H1 (cell line): ENCODE measurements around the gene RPS6KA5. TPM values are rescaled to one million over a fixed set of nuclear protein-coding genes. Genes with fewer than 3 reads are reported as not detected.

Experiments used
- CTCF ChIA-PET: fragments of 300-600 bp; sonication (Branson Sonifier 250); formaldehyde crosslinking; loops from one replicate; lab custom pipeline; 2021; ENCODE audit not compliant: partially characterized antibody; lab: Charles Lee
- POLR2A ChIA-PET: fragments of 300-600 bp; sonication (Branson Sonifier 250); formaldehyde crosslinking; loops from one replicate; lab custom pipeline; 2021; ENCODE audit warnings: inconsistent platforms; ENCODE audit not compliant: partially characterized antibody; lab: Charles Lee
- DNase-seq, 2 experiments: peaks; one replicate each; pipeline versions ENCODE4 v3.0.0 to v3.0.0-alpha.2; 2010 to 2022; ENCODE audit warnings: low spot score in 2 of 2, low read depth in 1 of 2, mixed read lengths in 1 of 2
- FAIRE-seq: peaks from 2 replicates; lab custom pipeline; 2011; peaks lifted over from hg19 to GRCh38; lab: Jason Lieb, UNC
- H2AFZ ChIP-seq: 2 replicates; pipeline ENCODE4 v1.8.1; 2012; ENCODE audit warnings: low read length, inconsistent platforms
- H2AK5ac ChIP-seq: 2 replicates; pipeline ENCODE4 v1.6.1; 2013; ENCODE audit warnings: low read depth, low read length
- H2BK120ac ChIP-seq: replicated peaks from 2 replicates; pipeline ENCODE3; 2013; ENCODE audit warnings: low read depth, low read length, inconsistent platforms
- H2BK12ac ChIP-seq: 2 replicates; pipeline ENCODE4 v1.6.1; 2013; ENCODE audit warnings: low read depth, low read length
- H2BK15ac ChIP-seq: 2 replicates; pipeline ENCODE4 v1.6.1; 2013; ENCODE audit warnings: low read length
- H2BK20ac ChIP-seq: 2 replicates; pipeline ENCODE4 v1.6.1; 2013; ENCODE audit warnings: low read length
- H2BK5ac ChIP-seq: 2 replicates; pipeline ENCODE4 v1.6.1; 2013; ENCODE audit warnings: low read depth, low read length
- H3K14ac ChIP-seq: 2 replicates; pipeline ENCODE4 v1.6.1; 2013; ENCODE audit warnings: inconsistent platforms; ENCODE audit not compliant: insufficient read length
- H3K18ac ChIP-seq: 2 replicates; pipeline ENCODE4 v1.6.1; 2013; ENCODE audit warnings: low read length; ENCODE audit errors: extremely low read depth
- H3K23ac ChIP-seq: 2 replicates; pipeline ENCODE4 v1.6.1; 2013; ENCODE audit warnings: inconsistent platforms; ENCODE audit not compliant: insufficient read length
- H3K23me2 ChIP-seq: 2 replicates; pipeline ENCODE4 v1.6.1; 2013; ENCODE audit warnings: low read depth, low read length
- H3K27ac ChIP-seq: 2 replicates; pipeline ENCODE4 v1.6.1; 2011; ENCODE audit warnings: low read depth, low read length, inconsistent platforms
- H3K27me3 ChIP-seq, 4 experiments: replicated peaks in 1 of 4; 1 replicate in 1 of 4; 2 replicates in 3 of 4; pipeline versions ENCODE4 v1.6.1 to v1.8.1; 2011 to 2013; ENCODE audit warnings: low read length in 3 of 4, mild to moderate bottlenecking in 3 of 4, inconsistent platforms in 2 of 4, mixed read lengths in 2 of 4, moderate library complexity in 1 of 4; ENCODE audit not compliant: control insufficient read depth in 3 of 4, insufficient read depth in 3 of 4; ENCODE audit errors: extremely low read depth in 1 of 4
- H3K36me3 ChIP-seq, 4 experiments: 2 replicates each; pipeline versions ENCODE4 v1.6.1 to v1.8.1; 2011 to 2013; ENCODE audit warnings: mild to moderate bottlenecking in 4 of 4, low read length in 3 of 4, moderate library complexity in 2 of 4, control low read depth in 1 of 4, inconsistent platforms in 1 of 4; ENCODE audit not compliant: insufficient read depth in 4 of 4, control insufficient read depth in 2 of 4
- H3K4ac ChIP-seq: replicated peaks from 2 replicates; pipeline ENCODE3; 2013; ENCODE audit warnings: low read length, low read depth, mixed read lengths, inconsistent platforms; ENCODE audit not compliant: insufficient read length
- H3K4me1 ChIP-seq, 4 experiments: replicated peaks in 1 of 4; 1 replicate in 1 of 4; 2 replicates in 3 of 4; pipeline versions ENCODE4 v1.6.1 to v1.8.1; 2011 to 2013; ENCODE audit warnings: low read length in 3 of 4, inconsistent platforms in 2 of 4, mixed read lengths in 1 of 4; ENCODE audit not compliant: insufficient read depth in 4 of 4, control insufficient read depth in 3 of 4
- H3K4me2 ChIP-seq, 2 experiments: 2 replicates each; pipeline versions ENCODE4 v1.6.1 to v1.8.1; 2011 to 2013; ENCODE audit warnings: low read depth in 2 of 2, low read length in 2 of 2, control low read depth in 1 of 2, inconsistent platforms in 1 of 2, mild to moderate bottlenecking in 1 of 2; ENCODE audit not compliant: insufficient read depth in 1 of 2
- H3K4me3 ChIP-seq, 4 experiments: fragments of 200-600, 300-600 bp in 1 of 4; sonication (generic), shearing (Covaris generic), sonication (Bioruptor Twin) in 1 of 4; 2 replicates each; pipeline versions ENCODE4 v1.5.1 to v1.8.1; 2011 to 2016; ENCODE audit warnings: low read length in 4 of 4, low read depth in 3 of 4, control low read depth in 2 of 4, inconsistent platforms in 2 of 4, mild to moderate bottlenecking in 2 of 4, mixed read lengths in 1 of 4, moderate library complexity in 1 of 4; ENCODE audit not compliant: insufficient read depth in 2 of 4; ENCODE audit errors: extremely low read depth in 1 of 4
- H3K56ac ChIP-seq: replicated peaks from 2 replicates; pipeline ENCODE3; 2013; ENCODE audit warnings: low read depth, mild to moderate bottlenecking, mixed read lengths, low read length, inconsistent platforms; ENCODE audit not compliant: insufficient read length
- H3K79me1 ChIP-seq: 2 replicates; pipeline ENCODE4 v1.6.1; 2013; ENCODE audit warnings: low read depth, low read length, control low read depth
- H3K79me2 ChIP-seq, 2 experiments: 2 replicates each; pipeline versions ENCODE4 v1.6.1 to v1.8.1; 2012 to 2013; ENCODE audit warnings: low read length in 2 of 2, mild to moderate bottlenecking in 2 of 2, inconsistent platforms in 1 of 2; ENCODE audit not compliant: insufficient read depth in 2 of 2, control insufficient read depth in 1 of 2
- H3K9ac ChIP-seq, 4 experiments: replicated peaks in 1 of 4; 1 replicate in 1 of 4; 2 replicates in 3 of 4; pipeline versions ENCODE4 v1.6.1 to v1.8.1; 2011 to 2013; ENCODE audit warnings: low read depth in 3 of 4, low read length in 3 of 4, control low read depth in 2 of 4, mild to moderate bottlenecking in 2 of 4, moderate library complexity in 2 of 4, inconsistent platforms in 1 of 4; ENCODE audit errors: extremely low read depth in 1 of 4
- H3K9me3 ChIP-seq, 2 experiments: 2 replicates each; pipeline versions ENCODE4 v1.6.1 to v1.8.1; 2012 to 2013; ENCODE audit warnings: mild to moderate bottlenecking in 2 of 2, moderate library complexity in 2 of 2, control low read depth in 1 of 2, inconsistent platforms in 1 of 2, low read depth in 1 of 2, low read length in 1 of 2, mixed read lengths in 1 of 2; ENCODE audit not compliant: insufficient read depth in 2 of 2
- H4K20me1 ChIP-seq, 2 experiments: replicated peaks in 1 of 2; 2 replicates each; pipeline versions ENCODE3 to v1.8.1; 2011 to 2013; ENCODE audit warnings: inconsistent platforms in 2 of 2, low read length in 2 of 2, mild to moderate bottlenecking in 1 of 2; ENCODE audit not compliant: insufficient read depth in 2 of 2, control insufficient read depth in 1 of 2
- H4K5ac ChIP-seq: 2 replicates; pipeline ENCODE4 v1.6.1; 2013; ENCODE audit warnings: low read length, low read depth, mixed read lengths, inconsistent platforms; ENCODE audit not compliant: insufficient read length
- H4K8ac ChIP-seq: 2 replicates; pipeline ENCODE4 v1.8.0; 2013; ENCODE audit warnings: mild to moderate bottlenecking, moderate library complexity, low read length, inconsistent platforms; ENCODE audit not compliant: insufficient read depth; ENCODE audit errors: extremely low read depth
- H4K91ac ChIP-seq: replicated peaks from 2 replicates; pipeline ENCODE3; 2013; ENCODE audit warnings: low read length, mixed read lengths, inconsistent platforms; ENCODE audit not compliant: insufficient read length
- RAD21 ChIP-seq, 2 experiments: IDR thresholded peaks in 1 of 2; conservative IDR thresholded peaks in 1 of 2; 2 replicates each; pipeline ENCODE4 v1.6.1; 2011; ENCODE audit warnings: low read depth in 2 of 2, low read length in 2 of 2, improper control_type of control experiment in 1 of 2, inconsistent platforms in 1 of 2, mild to moderate bottlenecking in 1 of 2, moderate library complexity in 1 of 2
- SIX5 ChIP-seq: IDR thresholded peaks from 2 replicates; pipeline ENCODE4 v1.6.1; 2011; ENCODE audit warnings: mild to moderate bottlenecking, low read depth, low read length
- WGBS, 2 experiments: shearing (Covaris generic) in 1 of 2; methylation state at CpG; one replicate each; pipeline versions ENCODE4 v1.1.6 to v1.1.7; 2013 to 2015; ENCODE audit warnings: low lambda C conversion rate in 2 of 2, mixed read lengths in 2 of 2, inconsistent platforms in 1 of 2, low coverage in 1 of 2, missing lambda C conversion rate in 1 of 2; ENCODE audit not compliant: insufficient replicate concordance in 2 of 2, insufficient coverage in 1 of 2, insufficient read length in 1 of 2; ENCODE audit errors: extremely low coverage in 1 of 2, missing lambda C conversion rate in 1 of 2; 5-methylcytosine and 5-hydroxymethylcytosine counted together
- polyA plus RNA-seq, 7 experiments: library from polyadenylated mRNA; depleted of rRNA in 3 of 7; stranded (reverse) in 5 of 7; unstranded in 2 of 7; fragments of >200 nt in 5 of 7; fragments of 200-250 nt in 2 of 7; gene quantifications; 1 replicate in 5 of 7; 2 replicates in 1 of 7; 4 replicates in 1 of 7; pipeline versions ENCODE4 v1.2.1 to v1.2.3, GENCODE V29; 2011 to 2013; ENCODE audit warnings: missing spikeins in 2 of 7, mixed read lengths in 2 of 7
- total RNA-seq: library from RNA; stranded (reverse); fragmentation: NEBNext Ultra II Directional; extraction: Animal tissue kit (Norgen Biotek cat#: 25700); gene quantifications from 2 replicates; pipeline ENCODE4 v1.2.1, GENCODE V29; 2021

The RPS6KA5 gene
- total and polyA plus RNA-seq, 2 of the 8 experiments (the other 6 are each of a cell fraction or from before 2014, with no cell fraction given), result 0.85 to 3.1 TPM

- Histone ChIP-seq H3K23ac (no peak overlapping the region), H2AK5ac (no peak overlapping the region), H3K4me3 (no peak overlapping the region), H3K18ac (no peak overlapping the region), H3K79me1 (no peaks in the 10 kb centered on the region), H3K79me2 (no peaks in the 10 kb centered on the region), H3K4ac (no peak overlapping the region)
- TF ChIP-seq RAD21 (IDR thresholded peaks at IDR 0.05 in 1 of 2, conservative IDR thresholded peaks at IDR 0.05 in 1 of 2; ENCODE audit: low read depth in 2 of 2, low read length in 2 of 2) (peak in 1 of 2 experiments; percentile 22; a peak in 3 of 4 replicates), SIX5 (no peak)
- TF ChIP-seq, all 59 proteins: peak for 1
- H4K20me1 ChIP-seq, result no peaks in the 10 kb centered on the region
- no peak overlapping the region for H2BK12ac ChIP-seq
- H3K23me2 ChIP-seq, result no peaks in the 10 kb centered on the region
- no peak overlapping the region for H3K27ac ChIP-seq
- no peak overlapping the region for H2BK5ac ChIP-seq
- no peaks in the 10 kb centered on the region for H3K9me3 ChIP-seq
- no peak overlapping the region for H2AFZ ChIP-seq
- WGBS, 2 experiments, result 85% methylated on average over 2 of the region's 2 CpGs; no CpG with 5 or more reads in 1 of the 2 experiments
- no peak overlapping the region for H4K8ac ChIP-seq
- no peak overlapping the region for H3K9ac ChIP-seq
- H3K56ac ChIP-seq, result no peak overlapping the region
- no peak overlapping the region for H2BK120ac ChIP-seq
- no peaks in the 10 kb centered on the region for H3K27me3 ChIP-seq
- H3K4me1 ChIP-seq, result no peaks in the 10 kb centered on the region
- ChIA-PET CTCF (interaction anchor here (1.1 to 6.3 kb wide), 6 partner anchors 9 to 274 kb away, joined by 3 to 118 read pairs (median 28); partner anchors contain the start of gene DGLUCY), POLR2A (no interaction called here)
- H3K36me3 ChIP-seq, result peaks cover 0 to 4% (median 0%) of the 10 kb centered on the region in 4 experiments; a peak in 2 of 8 replicates
- H3K4me2 ChIP-seq, result no peak overlapping the region
- no peak overlapping the region for H3K14ac ChIP-seq
- H4K5ac ChIP-seq, result no peak overlapping the region
- no peak overlapping the region for H4K91ac ChIP-seq
- FAIRE-seq, result no peak
- H2BK20ac ChIP-seq, result no peak overlapping the region
- no peak overlapping the region for H2BK15ac ChIP-seq
- no peak for DNase-seq
Measured at GRCh38 chr14:90900476-90901083, 159.9 kb downstream of the RPS6KA5 start.
